Liver (tissue), 9 donors: ENCODE measurements around the gene SLC6A16. TPM values are rescaled to one million over a fixed set of nuclear protein-coding genes. Genes with fewer than 3 reads are reported as not detected.
"Not testable (repeated sequence)": the region's sequence is repeated elsewhere in the genome, so short reads cannot be mapped to it uniquely, and the experiment has no call there.

Experiments used
- DNase-seq: peaks from one replicate; pipeline ENCODE4 v3.0.0-alpha.2; 2017; ENCODE audit warnings: low spot score
- H3K27ac ChIP-seq, 2 donors: one replicate each; pipeline ENCODE4 v1.7.0; 2013; ENCODE audit warnings: inconsistent platforms in 2 of 2, low read length in 2 of 2, control low read depth in 1 of 2, low read depth in 1 of 2, mild to moderate bottlenecking in 1 of 2
- H3K27me3 ChIP-seq, 4 donors: one replicate each; pipeline versions ENCODE4 v1.6.1 to v1.7.0; 2013; ENCODE audit warnings: low read length in 3 of 4, inconsistent platforms in 1 of 4, mild to moderate bottlenecking in 1 of 4, moderate library complexity in 1 of 4; ENCODE audit not compliant: control insufficient read depth in 4 of 4, insufficient read depth in 4 of 4
- H3K36me3 ChIP-seq, 4 donors: one replicate each; pipeline versions ENCODE4 v1.6.1 to v1.7.0; 2013; ENCODE audit warnings: low read length in 3 of 4, mild to moderate bottlenecking in 3 of 4, low read depth in 1 of 4, moderate library complexity in 1 of 4; ENCODE audit not compliant: control insufficient read depth in 4 of 4, insufficient read depth in 3 of 4
- H3K4me1 ChIP-seq, 4 donors: one replicate each; pipeline versions ENCODE4 v1.6.1 to v1.7.0; 2013; ENCODE audit warnings: low read length in 3 of 4, mild to moderate bottlenecking in 3 of 4, moderate library complexity in 1 of 4; ENCODE audit not compliant: control insufficient read depth in 4 of 4, insufficient read depth in 4 of 4
- H3K4me3 ChIP-seq, 3 donors: one replicate each; pipeline versions ENCODE4 v1.6.1 to v1.7.0; 2013; ENCODE audit warnings: low read length in 3 of 3, control low read depth in 1 of 3, low read depth in 1 of 3, mild to moderate bottlenecking in 1 of 3
- H3K9ac ChIP-seq, 2 donors: one replicate each; pipeline ENCODE4 v1.7.0; 2013; ENCODE audit warnings: low read length in 2 of 2, mild to moderate bottlenecking in 2 of 2, moderate library complexity in 2 of 2, control low read depth in 1 of 2, low read depth in 1 of 2
- H3K9me3 ChIP-seq, 4 donors: one replicate each; pipeline versions ENCODE4 v1.6.1 to v1.7.0; 2013; ENCODE audit warnings: low read length in 3 of 4; ENCODE audit not compliant: control insufficient read depth in 4 of 4
- FOXA1 ChIP-seq: IDR thresholded peaks from 2 replicates; pipeline ENCODE4 v1.6.1; 2016; ENCODE audit warnings: antibody characterized with exemption
- FOXA2 ChIP-seq: IDR thresholded peaks from 2 replicates; pipeline ENCODE4 v1.6.1; 2016; ENCODE audit warnings: antibody characterized with exemption
- GABPA ChIP-seq, 2 donors: IDR thresholded peaks in 1 of 2; conservative IDR thresholded peaks in 1 of 2; 2 replicates each; pipeline ENCODE4 v1.6.1; 2016; ENCODE audit warnings: antibody characterized with exemption in 2 of 2, mild to moderate bottlenecking in 1 of 2, moderate library complexity in 1 of 2
- HNF4A ChIP-seq, 2 donors: conservative IDR thresholded peaks; 2 replicates each; pipeline ENCODE4 v1.6.1; 2016; ENCODE audit warnings: antibody characterized with exemption in 2 of 2, mild to moderate bottlenecking in 2 of 2
- HNF4G ChIP-seq: IDR thresholded peaks from 2 replicates; pipeline ENCODE4 v1.6.1; 2016; ENCODE audit warnings: antibody characterized with exemption
- JUND ChIP-seq, 2 donors: IDR thresholded peaks; 2 replicates each; pipeline ENCODE4 v1.6.1; 2016; ENCODE audit warnings: antibody characterized with exemption in 2 of 2
- NR2F2 ChIP-seq: IDR thresholded peaks from 2 replicates; pipeline ENCODE4 v1.6.1; 2016; ENCODE audit warnings: antibody characterized with exemption
- RAD21 ChIP-seq, 2 donors: IDR thresholded peaks; 2 replicates each; pipeline ENCODE4 v1.6.1; 2016; ENCODE audit warnings: antibody characterized with exemption in 2 of 2, mild to moderate bottlenecking in 2 of 2
- RXRA ChIP-seq, 2 donors: IDR thresholded peaks; 2 replicates each; pipeline ENCODE4 v1.6.1; 2017 to 2018; ENCODE audit warnings: antibody characterized with exemption in 2 of 2, mild to moderate bottlenecking in 1 of 2
- TAF1 ChIP-seq: conservative IDR thresholded peaks from 2 replicates; pipeline ENCODE4 v1.6.1; 2016; ENCODE audit warnings: antibody characterized with exemption, mild to moderate bottlenecking
- YY1 ChIP-seq: IDR thresholded peaks from 2 replicates; pipeline ENCODE4 v1.6.1; 2016; ENCODE audit warnings: antibody characterized with exemption, mild to moderate bottlenecking
- WGBS: extraction: QIAGEN DNeasy Blood & Tissue Kit; methylation state at CpG from one replicate; pipeline ENCODE4 v1.1.7; 2013; 5-methylcytosine and 5-hydroxymethylcytosine counted together
- polyA plus RNA-seq, 2 donors: library from polyadenylated mRNA; stranded (reverse) in 1 of 2; unstranded in 1 of 2; fragments of 200-250 nt in 1 of 2; fragments of >200 nt in 1 of 2; fragmentation: Nextera tagmentation in 1 of 2; extraction: Ambion mirVana in 1 of 2; gene quantifications; one replicate each; pipeline versions ENCODE4 v1.2.1 to v1.2.3, GENCODE V29; 2013 to 2015
- total RNA-seq, 2 donors: library from RNA; depleted of rRNA; stranded (reverse); fragments of >200 nt; gene quantifications; one replicate each; pipeline ENCODE4 v1.2.3, GENCODE V29; 2014
- TF ChIP-seq, protein P1 (sequence below): IDR thresholded peaks from 2 replicates; pipeline ENCODE4 v1.6.1; 2016; ENCODE audit warnings: antibody characterized with exemption, mild to moderate bottlenecking
- TF ChIP-seq, protein P2 (sequence below): IDR thresholded peaks from 2 replicates; pipeline ENCODE4 v1.6.1; 2016; ENCODE audit warnings: antibody characterized with exemption
- TF ChIP-seq, protein P3 (sequence below): fragments of 150-350 bp; IDR thresholded peaks from 2 replicates; pipeline ENCODE4 v1.5.1; 2017; ENCODE audit warnings: improper control_type of control experiment, low read depth, low read length; ENCODE audit not compliant: missing input control
- TF ChIP-seq, protein P4 (sequence below): IDR thresholded peaks from 2 replicates; pipeline ENCODE4 v1.6.1; 2016; ENCODE audit warnings: antibody characterized with exemption
- donor health status: healthy.
- donor health status: healthy.
- donor health status: healthy.
- donor health status: healthy.
- donor health status: healthy.

SLC6A16 gene
- total and polyA plus RNA-seq, 4 donors = 0.19 to 2.7 (median 1.5) TPM

DNA sequence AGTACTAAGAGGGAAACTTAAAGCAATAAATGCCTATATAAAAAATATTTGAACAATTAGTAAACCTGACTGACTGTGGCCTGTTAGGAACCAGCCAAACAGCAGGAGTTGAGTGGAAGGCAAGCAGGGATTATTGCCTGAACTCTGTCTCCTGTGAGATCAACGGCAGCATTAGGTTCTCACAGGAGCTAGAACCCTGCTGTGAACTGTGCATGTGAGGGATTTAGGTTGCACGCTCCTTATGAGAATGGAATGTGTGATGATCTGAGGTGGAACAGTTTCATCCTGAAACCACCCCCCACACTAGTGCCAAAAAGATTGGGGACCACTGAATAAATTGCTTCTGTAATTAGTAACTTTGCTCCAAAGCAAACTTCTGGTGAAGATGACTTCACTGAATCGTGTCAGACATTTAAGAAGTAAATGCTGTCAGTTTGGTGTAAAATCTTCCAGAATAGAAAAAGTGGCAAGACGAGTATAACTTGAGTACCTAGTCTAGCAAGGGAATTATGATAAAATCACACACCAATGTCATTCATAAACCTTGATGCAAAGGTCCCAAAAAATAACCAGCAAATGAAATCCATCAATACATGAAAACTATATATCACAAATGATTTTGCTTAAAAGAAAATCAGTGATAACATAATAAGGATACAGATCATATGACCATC lies 53.8 kb downstream of the SLC6A16 start (continued):
- TF ChIP-seq, protein P1, sequence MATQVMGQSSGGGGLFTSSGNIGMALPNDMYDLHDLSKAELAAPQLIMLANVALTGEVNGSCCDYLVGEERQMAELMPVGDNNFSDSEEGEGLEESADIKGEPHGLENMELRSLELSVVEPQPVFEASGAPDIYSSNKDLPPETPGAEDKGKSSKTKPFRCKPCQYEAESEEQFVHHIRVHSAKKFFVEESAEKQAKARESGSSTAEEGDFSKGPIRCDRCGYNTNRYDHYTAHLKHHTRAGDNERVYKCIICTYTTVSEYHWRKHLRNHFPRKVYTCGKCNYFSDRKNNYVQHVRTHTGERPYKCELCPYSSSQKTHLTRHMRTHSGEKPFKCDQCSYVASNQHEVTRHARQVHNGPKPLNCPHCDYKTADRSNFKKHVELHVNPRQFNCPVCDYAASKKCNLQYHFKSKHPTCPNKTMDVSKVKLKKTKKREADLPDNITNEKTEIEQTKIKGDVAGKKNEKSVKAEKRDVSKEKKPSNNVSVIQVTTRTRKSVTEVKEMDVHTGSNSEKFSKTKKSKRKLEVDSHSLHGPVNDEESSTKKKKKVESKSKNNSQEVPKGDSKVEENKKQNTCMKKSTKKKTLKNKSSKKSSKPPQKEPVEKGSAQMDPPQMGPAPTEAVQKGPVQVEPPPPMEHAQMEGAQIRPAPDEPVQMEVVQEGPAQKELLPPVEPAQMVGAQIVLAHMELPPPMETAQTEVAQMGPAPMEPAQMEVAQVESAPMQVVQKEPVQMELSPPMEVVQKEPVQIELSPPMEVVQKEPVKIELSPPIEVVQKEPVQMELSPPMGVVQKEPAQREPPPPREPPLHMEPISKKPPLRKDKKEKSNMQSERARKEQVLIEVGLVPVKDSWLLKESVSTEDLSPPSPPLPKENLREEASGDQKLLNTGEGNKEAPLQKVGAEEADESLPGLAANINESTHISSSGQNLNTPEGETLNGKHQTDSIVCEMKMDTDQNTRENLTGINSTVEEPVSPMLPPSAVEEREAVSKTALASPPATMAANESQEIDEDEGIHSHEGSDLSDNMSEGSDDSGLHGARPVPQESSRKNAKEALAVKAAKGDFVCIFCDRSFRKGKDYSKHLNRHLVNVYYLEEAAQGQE = no peak
- TF ChIP-seq, protein P2, sequence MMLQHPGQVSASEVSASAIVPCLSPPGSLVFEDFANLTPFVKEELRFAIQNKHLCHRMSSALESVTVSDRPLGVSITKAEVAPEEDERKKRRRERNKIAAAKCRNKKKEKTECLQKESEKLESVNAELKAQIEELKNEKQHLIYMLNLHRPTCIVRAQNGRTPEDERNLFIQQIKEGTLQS = no peak
- TF ChIP-seq FOXA2 = no peak
- TF ChIP-seq, protein P3, sequence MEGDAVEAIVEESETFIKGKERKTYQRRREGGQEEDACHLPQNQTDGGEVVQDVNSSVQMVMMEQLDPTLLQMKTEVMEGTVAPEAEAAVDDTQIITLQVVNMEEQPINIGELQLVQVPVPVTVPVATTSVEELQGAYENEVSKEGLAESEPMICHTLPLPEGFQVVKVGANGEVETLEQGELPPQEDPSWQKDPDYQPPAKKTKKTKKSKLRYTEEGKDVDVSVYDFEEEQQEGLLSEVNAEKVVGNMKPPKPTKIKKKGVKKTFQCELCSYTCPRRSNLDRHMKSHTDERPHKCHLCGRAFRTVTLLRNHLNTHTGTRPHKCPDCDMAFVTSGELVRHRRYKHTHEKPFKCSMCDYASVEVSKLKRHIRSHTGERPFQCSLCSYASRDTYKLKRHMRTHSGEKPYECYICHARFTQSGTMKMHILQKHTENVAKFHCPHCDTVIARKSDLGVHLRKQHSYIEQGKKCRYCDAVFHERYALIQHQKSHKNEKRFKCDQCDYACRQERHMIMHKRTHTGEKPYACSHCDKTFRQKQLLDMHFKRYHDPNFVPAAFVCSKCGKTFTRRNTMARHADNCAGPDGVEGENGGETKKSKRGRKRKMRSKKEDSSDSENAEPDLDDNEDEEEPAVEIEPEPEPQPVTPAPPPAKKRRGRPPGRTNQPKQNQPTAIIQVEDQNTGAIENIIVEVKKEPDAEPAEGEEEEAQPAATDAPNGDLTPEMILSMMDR = no peak

DNA sequence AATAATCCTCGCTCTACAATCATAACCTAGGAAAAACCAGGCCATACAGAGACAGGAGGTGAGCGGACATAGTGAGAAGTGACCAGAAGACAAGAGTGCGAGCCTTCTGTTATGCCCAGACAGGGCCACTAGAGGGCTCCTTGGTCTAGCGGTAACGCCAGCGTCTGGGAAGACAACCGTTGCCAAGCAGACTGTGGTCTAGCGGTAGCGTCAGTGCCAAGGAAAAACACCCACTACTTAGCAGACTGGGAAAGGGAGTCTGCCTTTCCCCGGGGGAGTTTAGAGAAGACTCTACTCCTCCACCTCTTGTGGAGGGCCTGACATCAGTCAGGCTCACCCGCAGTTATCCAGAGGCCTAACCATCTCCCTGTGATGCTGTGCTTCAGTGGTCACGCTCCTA lies 58.6 kb downstream of the SLC6A16 start:
- not testable (repeated sequence) for H3K4me1 ChIP-seq, H3K27me3 ChIP-seq, H3K4me3 ChIP-seq, H3K27ac ChIP-seq, H3K36me3 ChIP-seq, DNase-seq, H3K9ac ChIP-seq, H3K9me3 ChIP-seq
- WGBS = 33% methylated on average over 12 of the region's 12 CpGs
- TF ChIP-seq, protein P3 = peak; percentile 35
- TF ChIP-seq RAD21 (IDR thresholded peaks at IDR 0.05) = peak; percentile 73

DNA sequence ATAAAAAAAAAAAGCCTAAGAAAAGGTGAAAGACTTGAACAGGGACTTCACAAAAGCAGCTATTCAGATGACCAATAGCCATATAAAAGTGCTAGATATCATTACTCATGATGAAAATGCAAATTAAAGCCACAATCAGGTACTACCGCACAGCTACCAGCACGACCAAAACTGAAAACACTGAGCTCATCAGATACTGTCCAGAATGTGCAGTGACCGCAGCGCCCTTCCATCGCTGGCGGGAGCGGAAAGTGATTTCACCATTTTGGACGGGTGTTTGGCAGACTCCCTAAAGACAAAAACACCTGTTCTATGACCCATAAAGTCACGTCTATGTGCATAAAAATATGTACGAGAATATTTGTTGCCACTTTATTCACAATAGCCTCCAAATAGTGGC lies 60.7 kb downstream of the SLC6A16 start:
- 83% methylated on average over 10 of the region's 10 CpGs for whole genome bisulfite sequencing
- Histone ChIP-seq H3K4me1 (no peaks in the 10 kb centered on the region), H3K27me3 (no peaks in the 10 kb centered on the region), H3K36me3 (no peaks in the 10 kb centered on the region), H3K27ac (no peak overlapping the region), H3K9me3 (peaks cover 0 to 7% (median 2%) of the 10 kb centered on the region in 4 donors), H3K4me3 (no peak overlapping the region), H3K9ac (no peak overlapping the region)
- TF ChIP-seq, protein P2 = no peak
- TF ChIP-seq HNF4G (no peak), TAF1 (no peak), GABPA (IDR thresholded peaks at IDR 0.05 in 1 of 2, conservative IDR thresholded peaks at IDR 0.05 in 1 of 2) (no peak), HNF4A (conservative IDR thresholded peaks at IDR 0.05) (no peak), RAD21 (IDR thresholded peaks at IDR 0.05) (no peak), NR2F2 (no peak), FOXA1 (no peak), RXRA (IDR thresholded peaks at IDR 0.05) (no peak), JUND (IDR thresholded peaks at IDR 0.05) (no peak), YY1 (no peak)
- TF ChIP-seq, protein P4, sequence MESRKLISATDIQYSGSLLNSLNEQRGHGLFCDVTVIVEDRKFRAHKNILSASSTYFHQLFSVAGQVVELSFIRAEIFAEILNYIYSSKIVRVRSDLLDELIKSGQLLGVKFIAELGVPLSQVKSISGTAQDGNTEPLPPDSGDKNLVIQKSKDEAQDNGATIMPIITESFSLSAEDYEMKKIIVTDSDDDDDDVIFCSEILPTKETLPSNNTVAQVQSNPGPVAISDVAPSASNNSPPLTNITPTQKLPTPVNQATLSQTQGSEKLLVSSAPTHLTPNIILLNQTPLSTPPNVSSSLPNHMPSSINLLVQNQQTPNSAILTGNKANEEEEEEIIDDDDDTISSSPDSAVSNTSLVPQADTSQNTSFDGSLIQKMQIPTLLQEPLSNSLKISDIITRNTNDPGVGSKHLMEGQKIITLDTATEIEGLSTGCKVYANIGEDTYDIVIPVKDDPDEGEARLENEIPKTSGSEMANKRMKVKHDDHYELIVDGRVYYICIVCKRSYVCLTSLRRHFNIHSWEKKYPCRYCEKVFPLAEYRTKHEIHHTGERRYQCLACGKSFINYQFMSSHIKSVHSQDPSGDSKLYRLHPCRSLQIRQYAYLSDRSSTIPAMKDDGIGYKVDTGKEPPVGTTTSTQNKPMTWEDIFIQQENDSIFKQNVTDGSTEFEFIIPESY = no peak
- DNase-seq = no peak
